Measurements from ENCODE around the gene FREM2.

DNA sequence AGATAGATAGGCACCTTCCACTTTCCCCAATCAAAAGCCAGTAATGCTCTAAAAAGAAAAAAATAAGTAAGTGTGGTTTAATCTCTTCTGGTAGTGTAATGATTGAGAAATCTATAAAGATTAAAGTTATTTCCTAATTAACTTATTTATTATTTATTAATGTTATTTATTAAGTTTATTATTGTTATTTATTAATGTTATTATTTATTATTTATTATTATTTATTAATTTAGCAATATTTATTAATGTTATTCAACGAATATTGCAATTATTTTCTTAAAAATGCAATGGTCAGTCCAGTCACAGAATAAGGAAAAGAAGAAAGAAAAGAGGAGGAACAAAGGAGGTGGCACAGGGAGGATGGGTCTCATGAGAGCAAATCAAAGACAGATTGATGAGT, 100.7 kb downstream of the FREM2 start:
- no peak for TF ChIP-seq CTCF (conservative IDR thresholded peaks at IDR 0.05; ENCODE audit: low read length)
- TF ChIP-seq EZH2phosphoT487 (IDR thresholded peaks at IDR 0.05; ENCODE audit: borderline replicate concordance, low read depth, low read length): no peak

Measured in OCI-LY7 (cell line).